Liver (tissue), 3 donors: ENCODE data around the gene FXYD4.

Experiments used
- EGR1 ChIP-seq, 2 donors: IDR thresholded peaks; 2 replicates each; pipeline ENCODE4 v1.6.1; 2016 to 2018; ENCODE audit warnings: antibody characterized with exemption in 2 of 2, low read depth in 2 of 2
- JUND ChIP-seq, 2 donors: IDR thresholded peaks; 2 replicates each; pipeline ENCODE4 v1.6.1; 2016; ENCODE audit warnings: antibody characterized with exemption in 2 of 2
- RAD21 ChIP-seq, 2 donors: IDR thresholded peaks; 2 replicates each; pipeline ENCODE4 v1.6.1; 2016; ENCODE audit warnings: antibody characterized with exemption in 2 of 2, mild to moderate bottlenecking in 2 of 2
- RXRA ChIP-seq, 2 donors: IDR thresholded peaks; 2 replicates each; pipeline ENCODE4 v1.6.1; 2017 to 2018; ENCODE audit warnings: antibody characterized with exemption in 2 of 2, mild to moderate bottlenecking in 1 of 2
- SP1 ChIP-seq: IDR thresholded peaks from 2 replicates; pipeline ENCODE4 v1.6.1; 2018; ENCODE audit warnings: antibody characterized with exemption, mild to moderate bottlenecking
- TAF1 ChIP-seq: conservative IDR thresholded peaks from 2 replicates; pipeline ENCODE4 v1.6.1; 2016; ENCODE audit warnings: antibody characterized with exemption, mild to moderate bottlenecking
- TF ChIP-seq, protein P1 (sequence below): fragments of 150-350 bp; IDR thresholded peaks from 2 replicates; pipeline ENCODE4 v1.5.1; 2017; ENCODE audit warnings: improper control_type of control experiment, low read depth, low read length; ENCODE audit not compliant: missing input control
- TF ChIP-seq, protein P2 (sequence below): IDR thresholded peaks from 2 replicates; pipeline ENCODE4 v1.6.1; 2016; ENCODE audit warnings: antibody characterized with exemption
- TF ChIP-seq, protein P3 (sequence below): IDR thresholded peaks from 2 replicates; pipeline ENCODE4 v1.6.1; 2016; ENCODE audit warnings: antibody characterized with exemption, mild to moderate bottlenecking
- donor health status: healthy.
- donor health status: healthy.

DNA sequence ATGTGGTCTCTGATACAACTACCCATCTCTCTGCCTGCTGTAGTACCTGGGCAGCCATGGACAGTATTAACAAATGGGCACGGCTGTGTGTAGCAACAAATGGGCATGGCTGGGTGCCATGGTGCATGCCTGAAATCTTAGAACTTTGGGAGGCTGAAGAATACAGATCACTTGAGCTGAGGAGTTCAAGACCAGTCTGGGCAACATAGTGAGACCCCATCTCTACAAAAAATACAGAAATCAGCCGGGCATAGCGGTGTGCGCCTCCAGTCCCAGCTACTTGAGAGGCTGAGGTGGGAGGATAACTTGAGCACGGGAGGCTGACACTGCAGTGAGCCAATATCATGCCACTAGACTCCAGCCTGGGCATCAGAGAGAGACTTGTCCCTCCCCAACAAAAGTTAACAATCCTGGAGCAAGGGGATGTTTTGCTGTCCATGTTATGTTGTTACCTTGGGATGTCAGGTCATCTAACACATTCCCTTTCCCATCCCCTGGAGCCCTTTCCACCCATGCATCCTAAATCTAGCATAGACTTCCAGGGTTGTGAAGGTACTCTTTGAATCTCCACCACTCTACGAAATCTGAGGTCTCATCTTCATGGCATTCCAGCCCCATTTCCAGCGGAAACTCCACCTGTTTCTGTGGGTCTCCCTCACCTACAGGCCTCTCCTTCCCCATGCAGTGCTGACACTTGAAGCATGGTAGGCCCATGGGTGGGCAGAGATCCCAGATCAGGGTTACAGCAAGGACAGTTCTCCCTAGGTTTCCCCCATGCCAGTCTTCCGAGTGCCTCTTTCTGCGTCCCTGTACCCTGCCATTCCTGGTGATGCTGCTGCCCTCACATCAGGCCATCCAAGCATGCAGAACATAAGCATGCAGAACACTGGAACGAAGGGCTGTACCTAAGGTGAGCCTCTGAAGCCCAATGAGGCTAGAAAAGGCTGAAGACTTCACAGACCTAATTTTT lies 13.1 kb downstream of the FXYD4 start:
- TF ChIP-seq, protein P1, sequence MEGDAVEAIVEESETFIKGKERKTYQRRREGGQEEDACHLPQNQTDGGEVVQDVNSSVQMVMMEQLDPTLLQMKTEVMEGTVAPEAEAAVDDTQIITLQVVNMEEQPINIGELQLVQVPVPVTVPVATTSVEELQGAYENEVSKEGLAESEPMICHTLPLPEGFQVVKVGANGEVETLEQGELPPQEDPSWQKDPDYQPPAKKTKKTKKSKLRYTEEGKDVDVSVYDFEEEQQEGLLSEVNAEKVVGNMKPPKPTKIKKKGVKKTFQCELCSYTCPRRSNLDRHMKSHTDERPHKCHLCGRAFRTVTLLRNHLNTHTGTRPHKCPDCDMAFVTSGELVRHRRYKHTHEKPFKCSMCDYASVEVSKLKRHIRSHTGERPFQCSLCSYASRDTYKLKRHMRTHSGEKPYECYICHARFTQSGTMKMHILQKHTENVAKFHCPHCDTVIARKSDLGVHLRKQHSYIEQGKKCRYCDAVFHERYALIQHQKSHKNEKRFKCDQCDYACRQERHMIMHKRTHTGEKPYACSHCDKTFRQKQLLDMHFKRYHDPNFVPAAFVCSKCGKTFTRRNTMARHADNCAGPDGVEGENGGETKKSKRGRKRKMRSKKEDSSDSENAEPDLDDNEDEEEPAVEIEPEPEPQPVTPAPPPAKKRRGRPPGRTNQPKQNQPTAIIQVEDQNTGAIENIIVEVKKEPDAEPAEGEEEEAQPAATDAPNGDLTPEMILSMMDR, result no peak
- TF ChIP-seq JUND (IDR thresholded peaks at IDR 0.05) (no peak), EGR1 (IDR thresholded peaks at IDR 0.05; ENCODE audit: low read depth in 2 of 2) (no peak), RAD21 (IDR thresholded peaks at IDR 0.05) (no peak), SP1 (no peak), RXRA (IDR thresholded peaks at IDR 0.05) (no peak), TAF1 (no peak)
- TF ChIP-seq, protein P2, sequence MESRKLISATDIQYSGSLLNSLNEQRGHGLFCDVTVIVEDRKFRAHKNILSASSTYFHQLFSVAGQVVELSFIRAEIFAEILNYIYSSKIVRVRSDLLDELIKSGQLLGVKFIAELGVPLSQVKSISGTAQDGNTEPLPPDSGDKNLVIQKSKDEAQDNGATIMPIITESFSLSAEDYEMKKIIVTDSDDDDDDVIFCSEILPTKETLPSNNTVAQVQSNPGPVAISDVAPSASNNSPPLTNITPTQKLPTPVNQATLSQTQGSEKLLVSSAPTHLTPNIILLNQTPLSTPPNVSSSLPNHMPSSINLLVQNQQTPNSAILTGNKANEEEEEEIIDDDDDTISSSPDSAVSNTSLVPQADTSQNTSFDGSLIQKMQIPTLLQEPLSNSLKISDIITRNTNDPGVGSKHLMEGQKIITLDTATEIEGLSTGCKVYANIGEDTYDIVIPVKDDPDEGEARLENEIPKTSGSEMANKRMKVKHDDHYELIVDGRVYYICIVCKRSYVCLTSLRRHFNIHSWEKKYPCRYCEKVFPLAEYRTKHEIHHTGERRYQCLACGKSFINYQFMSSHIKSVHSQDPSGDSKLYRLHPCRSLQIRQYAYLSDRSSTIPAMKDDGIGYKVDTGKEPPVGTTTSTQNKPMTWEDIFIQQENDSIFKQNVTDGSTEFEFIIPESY, result no peak
- TF ChIP-seq, protein P3, sequence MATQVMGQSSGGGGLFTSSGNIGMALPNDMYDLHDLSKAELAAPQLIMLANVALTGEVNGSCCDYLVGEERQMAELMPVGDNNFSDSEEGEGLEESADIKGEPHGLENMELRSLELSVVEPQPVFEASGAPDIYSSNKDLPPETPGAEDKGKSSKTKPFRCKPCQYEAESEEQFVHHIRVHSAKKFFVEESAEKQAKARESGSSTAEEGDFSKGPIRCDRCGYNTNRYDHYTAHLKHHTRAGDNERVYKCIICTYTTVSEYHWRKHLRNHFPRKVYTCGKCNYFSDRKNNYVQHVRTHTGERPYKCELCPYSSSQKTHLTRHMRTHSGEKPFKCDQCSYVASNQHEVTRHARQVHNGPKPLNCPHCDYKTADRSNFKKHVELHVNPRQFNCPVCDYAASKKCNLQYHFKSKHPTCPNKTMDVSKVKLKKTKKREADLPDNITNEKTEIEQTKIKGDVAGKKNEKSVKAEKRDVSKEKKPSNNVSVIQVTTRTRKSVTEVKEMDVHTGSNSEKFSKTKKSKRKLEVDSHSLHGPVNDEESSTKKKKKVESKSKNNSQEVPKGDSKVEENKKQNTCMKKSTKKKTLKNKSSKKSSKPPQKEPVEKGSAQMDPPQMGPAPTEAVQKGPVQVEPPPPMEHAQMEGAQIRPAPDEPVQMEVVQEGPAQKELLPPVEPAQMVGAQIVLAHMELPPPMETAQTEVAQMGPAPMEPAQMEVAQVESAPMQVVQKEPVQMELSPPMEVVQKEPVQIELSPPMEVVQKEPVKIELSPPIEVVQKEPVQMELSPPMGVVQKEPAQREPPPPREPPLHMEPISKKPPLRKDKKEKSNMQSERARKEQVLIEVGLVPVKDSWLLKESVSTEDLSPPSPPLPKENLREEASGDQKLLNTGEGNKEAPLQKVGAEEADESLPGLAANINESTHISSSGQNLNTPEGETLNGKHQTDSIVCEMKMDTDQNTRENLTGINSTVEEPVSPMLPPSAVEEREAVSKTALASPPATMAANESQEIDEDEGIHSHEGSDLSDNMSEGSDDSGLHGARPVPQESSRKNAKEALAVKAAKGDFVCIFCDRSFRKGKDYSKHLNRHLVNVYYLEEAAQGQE, result no peak
